AG09319 (cell line): ENCODE results near the gene MYMX.
A peak's percentile ranks its signal among the peaks of the same experiment; 100 is the strongest.

Experiments used
- DNase-seq: peaks from one replicate; pipeline ENCODE4 v3.0.0-alpha.2; 2010; ENCODE audit warnings: low read depth; ENCODE audit errors: extremely low read depth
- CTCF ChIP-seq: IDR thresholded peaks from 2 replicates; pipeline ENCODE4 v1.5.1; 2011; ENCODE audit warnings: low read depth, mild to moderate bottlenecking, inconsistent platforms, low read length, moderate library complexity

Gene MYMX

GRCh38 chr6:44251576-44252524, 35.1 kb downstream of the MYMX start:
- no peak for TF ChIP-seq CTCF

GRCh38 chr6:44253307-44254101, 36.8 kb downstream of the MYMX start:
- DNase-seq, result no peak
- TF ChIP-seq CTCF, result peak; percentile 46

More at GRCh38 chr6:44251576-44252524, 35.1 kb downstream of the MYMX start:
- no peak for DNase-seq

- no peak for TF ChIP-seq CTCF
- no peak for DNase-seq
Measured at GRCh38 chr6:44254191-44255104, 37.7 kb downstream of the MYMX start.

- TF ChIP-seq CTCF, result no peak
- DNase-seq, result no peak
Measured at GRCh38 chr6:44255105-44255808, 38.5 kb downstream of the MYMX start.

- DNase-seq, result no peak
Measured at GRCh38 chr6:44255871-44256774, 39.4 kb downstream of the MYMX start.

More at GRCh38 chr6:44255871-44256774, 39.4 kb downstream of the MYMX start:
- TF ChIP-seq CTCF, result no peak
